Cardiac muscle cell (in vitro differentiated cells and primary cell): ENCODE measurements around the gene TSPAN11. TPM values are rescaled to one million over a fixed set of nuclear protein-coding genes. Genes with fewer than 3 reads are reported as not detected.

Source experiments
- DNase-seq, 2 donors: peaks; one replicate each; pipeline versions ENCODE4 v3.0.0 to v3.0.0-alpha.2; 2010 to 2017; ENCODE audit warnings: low read depth in 1 of 2, low spot score in 1 of 2
- H3K27ac ChIP-seq: fragments of 200-600 bp; sonication (generic); 2 replicates; pipeline ENCODE4 v1.5.1; 2016
- H3K27me3 ChIP-seq: fragments of 200-600 bp; sonication (generic); 2 replicates; pipeline ENCODE4 v1.6.0; 2016; ENCODE audit warnings: control low read depth
- H3K36me3 ChIP-seq: fragments of 200-600 bp; sonication (generic); 2 replicates; pipeline ENCODE4 v1.5.1; 2016; ENCODE audit warnings: control low read depth
- H3K4me1 ChIP-seq: fragments of 200-600 bp; sonication (generic); 2 replicates; pipeline ENCODE4 v1.8.1; 2017; ENCODE audit warnings: low read depth, mild to moderate bottlenecking, mixed run types
- H3K4me3 ChIP-seq: fragments of 200-600 bp; sonication (generic); 2 replicates; pipeline ENCODE4 v1.5.1; 2016; ENCODE audit warnings: mild to moderate bottlenecking
- H3K9me3 ChIP-seq: fragments of 200-600 bp; sonication (generic); 2 replicates; pipeline ENCODE4 v1.5.1; 2017; ENCODE audit warnings: low read depth, mild to moderate bottlenecking, control low read depth
- CTCF ChIP-seq: IDR thresholded peaks from 2 replicates; pipeline ENCODE4 v1.5.1; 2012; ENCODE audit warnings: low read depth, mild to moderate bottlenecking, low read length
- polyA plus RNA-seq: library from polyadenylated mRNA; unstranded; fragments of >200 nt; fragmentation: Nextera tagmentation; extraction: Ambion mirVana; gene quantifications from 2 replicates; pipeline ENCODE4 v1.2.1, GENCODE V29; 2016
- total RNA-seq: library from RNA; depleted of rRNA; stranded (reverse); fragments of >200 nt; gene quantifications from 2 replicates; pipeline ENCODE4 v1.2.3, GENCODE V29; 2016

Gene TSPAN11
- total and polyA plus RNA-seq, 2 experiments from 2014 or later: 11.1 to 26.1 TPM

GRCh38 chr12:30975581-30975980 lies 49.0 kb downstream of the TSPAN11 start:
- H3K27ac ChIP-seq: no peak overlapping the region
- H3K9me3 ChIP-seq: no peaks in the 10 kb centered on the region
- H3K4me1 ChIP-seq: peaks cover 10% of the 10 kb centered on the region
- no peaks in the 10 kb centered on the region for H3K27me3 ChIP-seq
- TF ChIP-seq CTCF: no peak
- H3K36me3 ChIP-seq: no peaks in the 10 kb centered on the region
- no peak overlapping the region for H3K4me3 ChIP-seq
- no peak for DNase-seq

- H3K4me1 ChIP-seq: peaks cover 10% of the 10 kb centered on the region
- TF ChIP-seq CTCF: no peak
- no peak for DNase-seq
- no peaks in the 10 kb centered on the region for H3K36me3 ChIP-seq
- H3K27me3 ChIP-seq: no peaks in the 10 kb centered on the region
- no peak overlapping the region for H3K27ac ChIP-seq
- no peaks in the 10 kb centered on the region for H3K9me3 ChIP-seq
- no peak overlapping the region for H3K4me3 ChIP-seq
These were observed 49.7 kb downstream of the TSPAN11 start for GRCh38 chr12:30976206-30976605.

DNA sequence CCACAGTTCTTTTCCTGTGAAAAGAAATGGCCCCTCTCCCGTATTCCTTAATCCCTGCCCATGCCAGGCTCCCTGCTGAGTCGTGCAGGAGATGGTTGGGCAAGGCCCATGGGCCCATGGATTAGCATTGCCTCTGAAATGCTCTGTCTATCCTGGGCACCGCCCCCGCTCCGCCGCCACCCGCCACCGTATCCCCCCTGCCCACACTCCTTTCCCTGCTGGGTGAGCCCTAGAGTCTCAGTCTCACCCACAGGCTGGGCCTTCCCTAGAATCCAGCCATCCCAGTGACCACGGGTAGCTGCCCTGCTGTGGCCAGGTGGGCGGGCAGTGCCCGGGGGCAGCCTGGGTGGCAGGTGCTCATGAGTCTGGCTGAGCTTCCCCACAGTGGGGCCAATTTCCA lies 50.6 kb downstream of the TSPAN11 start:
- H3K27me3 ChIP-seq: no peaks in the 10 kb centered on the region
- no peaks in the 10 kb centered on the region for H3K9me3 ChIP-seq
- H3K4me3 ChIP-seq: no peak overlapping the region
- no peak overlapping the region for H3K27ac ChIP-seq
- no peak for DNase-seq
- peaks cover 13% of the 10 kb centered on the region for H3K4me1 ChIP-seq
- no peaks in the 10 kb centered on the region for H3K36me3 ChIP-seq
- TF ChIP-seq CTCF: no peak

DNA sequence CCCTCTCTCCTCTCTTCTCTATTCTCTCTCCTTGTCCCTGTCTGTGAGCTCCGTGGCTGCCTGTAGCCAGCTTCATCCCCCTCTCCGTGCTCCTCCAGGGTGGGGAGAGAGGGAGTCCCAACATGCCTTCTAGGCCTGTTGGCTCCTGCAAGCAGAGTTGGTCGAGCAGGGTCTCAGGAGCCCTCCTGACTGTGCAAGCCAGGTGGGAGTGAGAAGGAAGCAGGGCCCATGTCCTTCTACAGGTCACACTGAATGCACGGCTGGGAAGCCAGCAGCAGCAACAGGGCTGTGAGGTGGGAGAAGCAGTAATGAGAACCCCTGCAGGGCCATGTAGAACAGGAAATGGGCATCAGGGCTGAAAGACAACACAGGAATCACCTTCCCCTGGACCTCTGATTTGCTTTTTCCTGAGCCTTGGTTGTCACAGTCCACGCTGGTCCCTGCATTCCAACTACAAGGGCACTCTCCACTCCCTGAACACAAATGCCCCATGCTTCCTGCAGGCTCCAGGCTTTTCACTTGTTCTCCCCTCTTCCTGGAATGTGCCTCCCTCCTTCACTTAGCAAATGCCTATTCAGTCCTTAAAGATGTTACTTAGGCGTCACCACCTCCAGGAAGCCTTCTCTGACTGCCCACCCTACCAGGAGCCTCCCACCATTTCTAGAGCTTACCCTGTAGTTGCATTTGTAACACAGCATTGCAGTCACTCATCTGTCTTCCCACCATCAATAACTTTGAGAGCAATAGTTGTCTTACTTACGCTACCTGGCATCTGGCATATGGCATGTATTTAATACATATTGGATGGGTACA lies 51.2 kb downstream of the TSPAN11 start:
- DNase-seq: no peak
- Histone ChIP-seq H3K4me3 (no peak overlapping the region), H3K9me3 (no peaks in the 10 kb centered on the region), H3K4me1 (peaks cover 13% of the 10 kb centered on the region), H3K36me3 (no peaks in the 10 kb centered on the region), H3K27me3 (no peaks in the 10 kb centered on the region), H3K27ac (no peak overlapping the region)
- no peak for TF ChIP-seq CTCF

DNA sequence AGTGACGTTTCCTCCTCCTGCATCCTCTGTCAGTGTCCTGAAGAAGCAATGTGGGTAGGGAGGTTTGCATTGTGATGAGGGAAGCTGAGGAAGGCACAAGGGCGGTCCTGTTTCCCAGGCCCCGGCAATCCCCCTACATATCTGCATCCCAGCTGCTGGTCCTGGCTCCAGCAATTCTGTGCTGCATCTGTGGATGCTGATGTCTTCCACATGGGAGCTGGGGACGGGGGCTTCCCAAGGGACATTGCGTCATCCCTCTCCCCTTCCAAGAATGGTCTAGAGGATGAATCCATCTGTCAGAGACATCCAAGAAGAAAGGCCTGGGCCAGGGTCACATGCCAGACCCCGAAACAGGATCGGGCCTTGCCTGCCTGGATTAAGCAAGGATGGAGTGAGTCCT lies 52.1 kb downstream of the TSPAN11 start:
- H3K4me3 ChIP-seq: no peak overlapping the region
- no peaks in the 10 kb centered on the region for H3K36me3 ChIP-seq
- H3K4me1 ChIP-seq: peaks cover 13% of the 10 kb centered on the region
- no peak overlapping the region for H3K27ac ChIP-seq
- no peak for TF ChIP-seq CTCF
- DNase-seq: no peak
- H3K27me3 ChIP-seq: no peaks in the 10 kb centered on the region
- no peaks in the 10 kb centered on the region for H3K9me3 ChIP-seq
